Neural progenitor cell (in vitro differentiated cells): ENCODE data around the gene BIN2. TPM values are rescaled to one million over a fixed set of nuclear protein-coding genes. Genes with fewer than 3 reads are reported as not detected.

Experiments used
- DNase-seq: peaks from one replicate; pipeline ENCODE4 v3.0.0-alpha.2; 2016; ENCODE audit warnings: low spot score
- H2AFZ ChIP-seq: fragments of 200-600 bp; sonication (generic); replicated peaks from 2 replicates; pipeline ENCODE4 v1.6.1; 2016; ENCODE audit warnings: antibody characterized with exemption
- H3F3A ChIP-seq: fragments of 200-600 bp; sonication (generic); 2 replicates; pipeline ENCODE4 v1.6.1; 2016; ENCODE audit warnings: antibody characterized with exemption, low read depth
- H3K27ac ChIP-seq: fragments of 200-600 bp; sonication (generic); 2 replicates; pipeline ENCODE4 v1.5.1; 2016; ENCODE audit warnings: mild to moderate bottlenecking
- H3K27me3 ChIP-seq: fragments of 200-600 bp; sonication (generic); 2 replicates; pipeline ENCODE4 v1.6.1; 2016; ENCODE audit warnings: mild to moderate bottlenecking, moderate library complexity
- H3K36me3 ChIP-seq: fragments of 200-600 bp; sonication (generic); 2 replicates; pipeline ENCODE4 v1.5.1; 2016
- H3K4me1 ChIP-seq: fragments of 200-600 bp; sonication (generic); 2 replicates; pipeline ENCODE4 v1.6.1; 2016; ENCODE audit warnings: mixed run types
- H3K4me2 ChIP-seq: fragments of 200-600 bp; sonication (generic); 2 replicates; pipeline ENCODE4 v1.6.1; 2016
- H3K4me3 ChIP-seq: fragments of 200-600 bp; sonication (generic); 2 replicates; pipeline ENCODE4 v1.5.1; 2016
- H3K79me2 ChIP-seq: fragments of 200-600 bp; sonication (generic); 2 replicates; pipeline ENCODE4 v1.6.1; 2016; ENCODE audit warnings: low read depth
- H3K9ac ChIP-seq: fragments of 200-600 bp; sonication (generic); 2 replicates; pipeline ENCODE4 v1.6.1; 2016
- H3K9me3 ChIP-seq: fragments of 200-600 bp; sonication (generic); 2 replicates; pipeline ENCODE4 v1.5.1; 2016; ENCODE audit warnings: low read depth
- H4K20me1 ChIP-seq: fragments of 200-600 bp; sonication (generic); 2 replicates; pipeline ENCODE4 v1.6.1; 2016; ENCODE audit warnings: low read depth
- H3K27ac Mint-ChIP-seq: 3 replicates; pipeline ENCODE4 v1.8.0; 2021; ENCODE audit warnings: mixed read lengths
- H3K27me3 Mint-ChIP-seq: 2 replicates; pipeline ENCODE4 v1.8.0; 2022; ENCODE audit warnings: low read depth, mild to moderate bottlenecking, inconsistent platforms, moderate library complexity, mixed read lengths; ENCODE audit not compliant: insufficient read depth
- H3K36me3 Mint-ChIP-seq: 3 replicates; pipeline ENCODE4 v1.8.0; 2021; ENCODE audit warnings: mixed read lengths
- H3K4me1 Mint-ChIP-seq: 3 replicates; pipeline ENCODE4 v1.8.0; 2021; ENCODE audit warnings: mixed read lengths
- H3K4me3 Mint-ChIP-seq: 3 replicates; pipeline ENCODE4 v1.8.0; 2021; ENCODE audit warnings: mild to moderate bottlenecking, moderate library complexity, mixed read lengths
- H3K9me3 Mint-ChIP-seq: 3 replicates; pipeline ENCODE4 v1.8.0; 2020; ENCODE audit warnings: mixed read lengths
- EZH2 ChIP-seq: fragments of 200-600 bp; sonication (generic); IDR thresholded peaks from 2 replicates; pipeline ENCODE4 v1.6.1; 2017; ENCODE audit warnings: antibody characterized with exemption, mild to moderate bottlenecking, moderate library complexity
- EZH2phosphoT487 ChIP-seq: fragments of 200-600 bp; sonication (generic); IDR thresholded peaks from 2 replicates; pipeline ENCODE4 v1.6.1; 2017; ENCODE audit warnings: antibody characterized with exemption
- total RNA-seq: library from RNA; depleted of rRNA; stranded (reverse); fragments of >200 nt; gene quantifications from 2 replicates; pipeline ENCODE4 v1.2.3, GENCODE V29; 2015; ENCODE audit warnings: low replicate concordance
- TF ChIP-seq, protein P1 (sequence below): fragments of 200-600 bp; sonication (generic); IDR thresholded peaks from 2 replicates; pipeline ENCODE4 v1.5.1; 2017; ENCODE audit warnings: antibody characterized with exemption, mild to moderate bottlenecking

BIN2 gene
- total RNA-seq, 1 donor from 2014 or later, result 0.52 TPM

DNA sequence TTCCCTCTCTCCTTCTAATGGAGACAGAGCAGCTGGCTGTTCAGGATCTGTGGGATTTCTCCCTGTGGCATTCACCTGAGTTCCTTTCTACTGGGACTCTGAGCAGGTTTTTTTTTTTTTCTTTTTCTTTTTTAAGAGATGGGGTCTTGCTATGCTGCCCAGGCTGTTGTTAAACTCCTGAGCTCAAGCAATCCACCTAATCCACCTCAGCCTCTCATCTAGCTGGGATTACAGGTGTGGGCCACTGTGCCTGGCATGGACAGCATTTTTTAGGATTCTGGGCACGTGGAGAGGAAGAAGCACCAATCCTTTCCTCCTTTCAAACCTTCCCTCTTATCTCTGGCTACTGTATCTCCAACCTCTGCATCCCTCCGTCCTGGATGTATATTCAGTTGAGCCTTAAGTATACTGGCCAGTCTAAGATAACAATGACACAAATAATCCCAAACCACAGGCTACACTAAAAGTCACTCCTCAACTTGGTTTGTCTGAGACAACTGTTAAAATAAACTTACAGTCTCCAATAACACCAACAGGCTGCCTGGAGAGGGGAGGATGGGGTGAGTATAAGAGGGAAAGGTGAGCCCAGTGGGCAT is 38.9 kb upstream of the BIN2 start:
- H3K9ac ChIP-seq, result no peak overlapping the region
- no peaks in the 10 kb centered on the region for H3K27me3 ChIP-seq
- Mint-ChIP-seq H3K4me1 (peaks cover 5% of the 10 kb centered on the region), H3K4me3 (no peak overlapping the region), H3K36me3 (no peaks in the 10 kb centered on the region), H3K9me3 (no peaks in the 10 kb centered on the region), H3K27me3 (peaks cover 8% of the 10 kb centered on the region), H3K27ac (no peak overlapping the region)
- H3K27ac ChIP-seq, result no peak overlapping the region
- H3K4me2 ChIP-seq, result no peak overlapping the region
- H3K4me3 ChIP-seq, result no peak overlapping the region
- H4K20me1 ChIP-seq, result no peaks in the 10 kb centered on the region
- no peaks in the 10 kb centered on the region for H3K79me2 ChIP-seq
- peaks cover 12% of the 10 kb centered on the region for H3K4me1 ChIP-seq
- TF ChIP-seq, protein P1, sequence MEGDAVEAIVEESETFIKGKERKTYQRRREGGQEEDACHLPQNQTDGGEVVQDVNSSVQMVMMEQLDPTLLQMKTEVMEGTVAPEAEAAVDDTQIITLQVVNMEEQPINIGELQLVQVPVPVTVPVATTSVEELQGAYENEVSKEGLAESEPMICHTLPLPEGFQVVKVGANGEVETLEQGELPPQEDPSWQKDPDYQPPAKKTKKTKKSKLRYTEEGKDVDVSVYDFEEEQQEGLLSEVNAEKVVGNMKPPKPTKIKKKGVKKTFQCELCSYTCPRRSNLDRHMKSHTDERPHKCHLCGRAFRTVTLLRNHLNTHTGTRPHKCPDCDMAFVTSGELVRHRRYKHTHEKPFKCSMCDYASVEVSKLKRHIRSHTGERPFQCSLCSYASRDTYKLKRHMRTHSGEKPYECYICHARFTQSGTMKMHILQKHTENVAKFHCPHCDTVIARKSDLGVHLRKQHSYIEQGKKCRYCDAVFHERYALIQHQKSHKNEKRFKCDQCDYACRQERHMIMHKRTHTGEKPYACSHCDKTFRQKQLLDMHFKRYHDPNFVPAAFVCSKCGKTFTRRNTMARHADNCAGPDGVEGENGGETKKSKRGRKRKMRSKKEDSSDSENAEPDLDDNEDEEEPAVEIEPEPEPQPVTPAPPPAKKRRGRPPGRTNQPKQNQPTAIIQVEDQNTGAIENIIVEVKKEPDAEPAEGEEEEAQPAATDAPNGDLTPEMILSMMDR, result no peak
- TF ChIP-seq EZH2, result no peak
- no peak for TF ChIP-seq EZH2phosphoT487
- no peaks in the 10 kb centered on the region for H3K9me3 ChIP-seq
- no peaks in the 10 kb centered on the region for H3K36me3 ChIP-seq
- no peak for DNase-seq
- no peak overlapping the region for H2AFZ ChIP-seq
- H3F3A ChIP-seq, result peaks cover 6% of the 10 kb centered on the region

DNA sequence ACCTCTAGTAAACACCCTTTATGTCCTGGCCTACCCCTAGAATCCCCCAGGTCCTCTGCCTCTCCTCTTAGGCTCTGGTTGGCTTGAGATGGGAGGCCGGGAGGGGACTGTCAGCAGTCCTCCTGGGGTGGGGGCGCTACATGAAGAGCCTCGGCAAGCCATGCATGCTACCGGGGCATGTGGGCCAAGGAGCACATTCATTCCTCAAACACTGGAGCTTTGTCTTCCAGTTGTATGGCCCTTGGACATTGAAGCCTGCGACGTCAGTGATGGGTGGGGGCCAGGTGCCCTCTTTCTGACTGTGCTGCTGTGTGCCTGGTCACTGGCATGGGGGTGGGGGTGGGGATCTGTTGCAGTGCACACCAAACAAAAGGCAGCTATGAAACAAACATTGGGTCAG is 38.3 kb upstream of the BIN2 start:
- H3K9ac ChIP-seq, result no peak overlapping the region
- no peaks in the 10 kb centered on the region for H3K4me1 Mint-ChIP-seq
- H3K27ac ChIP-seq, result no peak overlapping the region
- H3K27me3 Mint-ChIP-seq, result peaks cover 6% of the 10 kb centered on the region
- no peaks in the 10 kb centered on the region for H3K79me2 ChIP-seq
- H3K27ac Mint-ChIP-seq, result no peak overlapping the region
- no peaks in the 10 kb centered on the region for H3K9me3 ChIP-seq
- no peaks in the 10 kb centered on the region for H3K36me3 ChIP-seq
- H2AFZ ChIP-seq, result no peak overlapping the region
- H3K36me3 Mint-ChIP-seq, result no peaks in the 10 kb centered on the region
- no peak overlapping the region for H3K4me3 ChIP-seq
- no peak for DNase-seq
- no peak overlapping the region for H3K4me3 Mint-ChIP-seq
- TF ChIP-seq, protein P1, result no peak
- TF ChIP-seq EZH2, result no peak
- TF ChIP-seq EZH2phosphoT487, result no peak
- H3F3A ChIP-seq, result peaks cover 1% of the 10 kb centered on the region
- H3K27me3 ChIP-seq, result no peaks in the 10 kb centered on the region
- no peaks in the 10 kb centered on the region for H3K9me3 Mint-ChIP-seq
- H3K4me1 ChIP-seq, result peaks cover 7% of the 10 kb centered on the region
- H4K20me1 ChIP-seq, result no peaks in the 10 kb centered on the region
- H3K4me2 ChIP-seq, result no peak overlapping the region

DNA sequence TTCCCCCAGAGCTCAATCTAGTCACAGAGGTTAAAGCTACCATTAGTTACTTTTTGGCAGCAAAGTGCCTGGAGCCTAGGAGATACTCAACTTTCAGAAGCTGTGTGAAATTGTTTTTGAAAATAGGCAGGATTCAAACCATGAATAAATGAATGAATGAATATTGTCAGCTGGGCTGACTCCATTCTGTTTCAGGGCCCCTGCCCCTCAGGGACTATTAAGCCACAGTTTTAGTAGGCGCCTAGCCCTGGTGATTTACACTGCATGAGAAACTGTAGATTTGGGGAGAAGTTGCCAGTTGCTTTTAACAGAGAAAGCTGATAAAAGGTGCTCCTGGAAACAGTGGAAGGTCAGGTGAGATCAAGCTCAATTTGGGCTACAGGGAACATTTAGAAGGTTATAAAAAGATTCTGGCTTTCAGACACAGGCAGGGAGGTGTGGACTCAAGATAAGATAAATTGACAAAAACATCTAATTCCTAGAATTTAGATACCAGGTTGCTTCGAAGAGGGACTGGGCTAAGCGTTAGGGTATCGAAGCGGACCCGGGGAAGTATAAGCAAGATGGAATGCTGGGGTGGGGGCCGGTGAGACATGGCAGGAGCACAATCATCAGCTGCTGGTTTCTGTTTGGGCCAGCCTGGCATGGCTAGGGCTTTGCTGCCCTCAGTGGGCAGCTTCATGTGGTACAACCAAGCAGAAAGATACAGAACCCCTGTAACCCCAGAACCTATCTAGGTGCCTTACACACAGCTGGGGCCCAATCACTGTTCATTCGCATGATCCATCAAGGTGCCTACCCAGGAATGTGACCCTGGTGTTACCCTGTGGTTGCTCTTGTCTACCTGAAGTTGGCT is 37.4 kb upstream of the BIN2 start:
- H3K9me3 ChIP-seq, result no peaks in the 10 kb centered on the region
- no peak for DNase-seq
- H3K4me1 Mint-ChIP-seq, result no peaks in the 10 kb centered on the region
- H3K36me3 ChIP-seq, result no peaks in the 10 kb centered on the region
- no peak overlapping the region for H3K4me3 Mint-ChIP-seq
- no peaks in the 10 kb centered on the region for H3K9me3 Mint-ChIP-seq
- H3K27ac ChIP-seq, result no peak overlapping the region
- H4K20me1 ChIP-seq, result no peaks in the 10 kb centered on the region
- no peak overlapping the region for H3K4me2 ChIP-seq
- no peak overlapping the region for H3K27ac Mint-ChIP-seq
- no peaks in the 10 kb centered on the region for H3K27me3 ChIP-seq
- peaks cover 6% of the 10 kb centered on the region for H3K27me3 Mint-ChIP-seq
- H3K79me2 ChIP-seq, result no peaks in the 10 kb centered on the region
- H3F3A ChIP-seq, result no peaks in the 10 kb centered on the region
- H3K4me3 ChIP-seq, result no peak overlapping the region
- no peak overlapping the region for H2AFZ ChIP-seq
- no peak overlapping the region for H3K9ac ChIP-seq
- no peak for TF ChIP-seq EZH2
- TF ChIP-seq, protein P1, result peak; percentile 9
- peaks cover 3% of the 10 kb centered on the region for H3K4me1 ChIP-seq
- no peaks in the 10 kb centered on the region for H3K36me3 Mint-ChIP-seq
